Glutamatergic neuron (in vitro differentiated cells): ENCODE data around the gene NEUROG2. TPM values are rescaled to one million over a fixed set of nuclear protein-coding genes. Genes with fewer than 3 reads are reported as not detected.

Experiments
- DNase-seq: peaks from one replicate; pipeline ENCODE4 v3.0.0; 2022
- H3K27ac Mint-ChIP-seq: one replicate; pipeline ENCODE4 v1.8.0; 2020; ENCODE audit warnings: mild to moderate bottlenecking, mixed read lengths, inconsistent platforms; ENCODE audit not compliant: unreplicated experiment
- H3K27me3 Mint-ChIP-seq: one replicate; pipeline ENCODE4 v1.8.0; 2020; ENCODE audit warnings: mild to moderate bottlenecking, moderate library complexity, mixed read lengths, inconsistent platforms; ENCODE audit not compliant: unreplicated experiment
- H3K36me3 Mint-ChIP-seq: one replicate; pipeline ENCODE4 v1.8.0; 2020; ENCODE audit warnings: mild to moderate bottlenecking, mixed read lengths, inconsistent platforms; ENCODE audit not compliant: unreplicated experiment
- H3K4me1 Mint-ChIP-seq: one replicate; pipeline ENCODE4 v1.8.0; 2020; ENCODE audit warnings: mild to moderate bottlenecking, low read depth, mixed read lengths, inconsistent platforms; ENCODE audit not compliant: unreplicated experiment
- H3K4me3 Mint-ChIP-seq: one replicate; pipeline ENCODE4 v1.8.0; 2020; ENCODE audit warnings: mild to moderate bottlenecking, mixed read lengths, inconsistent platforms; ENCODE audit not compliant: unreplicated experiment
- H3K9me3 Mint-ChIP-seq: one replicate; pipeline ENCODE4 v1.8.0; 2020; ENCODE audit warnings: mild to moderate bottlenecking, moderate library complexity, mixed read lengths, inconsistent platforms; ENCODE audit not compliant: unreplicated experiment
- CTCF ChIP-seq: fragments of 200-600 bp; sonication (generic); IDR thresholded peaks from one replicate; pipeline ENCODE4 v1.5.0; 2021; ENCODE audit not compliant: partially characterized antibody, unreplicated experiment
- total RNA-seq: library from RNA; stranded (reverse); fragmentation: NEBNext Ultra II Directional; extraction: Animal tissue kit (Norgen Biotek cat#: 25700); gene quantifications from one replicate; pipeline ENCODE4 v1.2.1, GENCODE V29; 2021; ENCODE audit not compliant: unreplicated experiment

The NEUROG2 gene
- total RNA-seq, 1 donor from 2014 or later, result 7.3 TPM

DNA sequence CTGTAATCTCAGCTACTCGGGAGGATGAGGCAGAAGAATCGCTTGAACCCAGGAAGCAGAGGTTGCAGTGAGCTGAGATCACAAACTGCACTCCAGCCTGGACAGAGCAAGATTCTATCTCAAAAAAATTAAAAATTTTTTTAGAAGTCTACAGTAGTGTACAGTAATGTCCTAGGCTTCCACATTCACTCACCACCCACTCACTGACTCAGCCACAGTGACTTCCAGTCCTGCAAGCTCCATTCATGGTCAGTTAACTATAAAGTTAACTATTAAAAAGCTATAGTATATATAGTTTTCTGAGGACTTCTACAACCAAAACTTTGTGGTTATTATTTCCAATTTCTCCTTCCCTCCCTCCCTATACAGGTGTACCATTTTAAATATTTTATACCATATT is 34.7 kb upstream of the NEUROG2 start:
- no peaks in the 10 kb centered on the region for H3K36me3 Mint-ChIP-seq

GRCh38 chr4:112546476-112546875 is 30.5 kb upstream of the NEUROG2 start:
- no peak overlapping the region for H3K27ac Mint-ChIP-seq
- H3K27me3 Mint-ChIP-seq, result no peaks in the 10 kb centered on the region
- H3K36me3 Mint-ChIP-seq, result no peaks in the 10 kb centered on the region
- no peaks in the 10 kb centered on the region for H3K9me3 Mint-ChIP-seq
- no peak overlapping the region for H3K4me3 Mint-ChIP-seq
- H3K4me1 Mint-ChIP-seq, result no peaks in the 10 kb centered on the region
- no peak for TF ChIP-seq CTCF
- DNase-seq, result no peak

More for the DNA sequence above, 34.7 kb upstream of the NEUROG2 start:
- no peak overlapping the region for H3K27ac Mint-ChIP-seq
- H3K4me3 Mint-ChIP-seq, result no peak overlapping the region
- H3K4me1 Mint-ChIP-seq, result no peaks in the 10 kb centered on the region
- no peak for DNase-seq
- H3K27me3 Mint-ChIP-seq, result no peaks in the 10 kb centered on the region
- no peak for TF ChIP-seq CTCF
- H3K9me3 Mint-ChIP-seq, result no peaks in the 10 kb centered on the region

DNA sequence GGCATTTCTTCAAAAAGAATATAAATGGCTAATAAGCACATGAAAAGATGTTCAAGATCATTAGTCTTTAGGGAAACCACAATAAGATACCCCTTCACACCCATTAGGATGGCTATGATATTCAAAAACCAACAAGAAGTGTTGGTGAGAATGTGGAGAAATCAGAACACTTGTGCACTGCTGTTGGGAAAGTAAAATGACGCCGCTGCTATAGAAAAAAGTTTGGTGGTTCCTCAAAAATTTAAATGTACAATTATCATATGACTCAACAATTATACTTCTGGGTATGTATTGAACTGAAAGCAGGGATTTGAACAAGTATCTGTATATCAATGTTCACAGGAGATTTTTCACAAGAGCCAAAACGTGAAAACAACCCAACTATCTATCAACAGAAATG is 29.4 kb upstream of the NEUROG2 start:
- Mint-ChIP-seq H3K4me3 (no peak overlapping the region), H3K36me3 (no peaks in the 10 kb centered on the region), H3K4me1 (no peaks in the 10 kb centered on the region), H3K9me3 (no peaks in the 10 kb centered on the region), H3K27ac (no peak overlapping the region), H3K27me3 (no peaks in the 10 kb centered on the region)
- no peak for DNase-seq
- no peak for TF ChIP-seq CTCF

GRCh38 chr4:112540695-112541094 is 24.7 kb upstream of the NEUROG2 start:
- no peak for TF ChIP-seq CTCF
- no peak overlapping the region for H3K4me3 Mint-ChIP-seq
- peaks cover 4% of the 10 kb centered on the region for H3K4me1 Mint-ChIP-seq
- no peak for DNase-seq
- no peaks in the 10 kb centered on the region for H3K27me3 Mint-ChIP-seq
- no peak overlapping the region for H3K27ac Mint-ChIP-seq
- no peaks in the 10 kb centered on the region for H3K9me3 Mint-ChIP-seq
- no peaks in the 10 kb centered on the region for H3K36me3 Mint-ChIP-seq

- TF ChIP-seq CTCF, result no peak
- DNase-seq, result no peak
- no peak overlapping the region for H3K4me3 Mint-ChIP-seq
- no peaks in the 10 kb centered on the region for H3K9me3 Mint-ChIP-seq
- H3K27ac Mint-ChIP-seq, result no peak overlapping the region
- H3K27me3 Mint-ChIP-seq, result no peaks in the 10 kb centered on the region
- H3K36me3 Mint-ChIP-seq, result no peaks in the 10 kb centered on the region
- peaks cover 4% of the 10 kb centered on the region for H3K4me1 Mint-ChIP-seq
These were observed 20.1 kb upstream of the NEUROG2 start for GRCh38 chr4:112536123-112536522.
